Calu3 (cell line): ENCODE results near the gene HELZ. TPM values are rescaled to one million over a fixed set of nuclear protein-coding genes. Genes with fewer than 3 reads are reported as not detected.

Experiments
- BruUV-seq: library from RNA; stranded (reverse); fragments of 400-500 nt; replicated peaks from 2 replicates; lab custom pipeline; 2021; lab: Mats Ljungman, UMichigan
- CTCF ChIA-PET: fragments of 300-600 bp; sonication (Branson Sonifier 250); formaldehyde crosslinking; loops from one replicate; lab custom pipeline; 2022; ENCODE audit warnings: antibody characterized with exemption; lab: Charles Lee
- DNase-seq: peaks from one replicate; pipeline ENCODE4 v3.0.0; 2022
- H3K27ac Mint-ChIP-seq: one replicate; pipeline ENCODE4 v1.8.0; 2022; ENCODE audit warnings: mixed read lengths; ENCODE audit not compliant: unreplicated experiment
- H3K27me3 Mint-ChIP-seq: one replicate; pipeline ENCODE4 v1.8.0; 2022; ENCODE audit warnings: mixed read lengths; ENCODE audit not compliant: unreplicated experiment
- H3K36me3 Mint-ChIP-seq: one replicate; pipeline ENCODE4 v1.8.0; 2022; ENCODE audit warnings: mild to moderate bottlenecking, moderate library complexity, mixed read lengths; ENCODE audit not compliant: insufficient read depth, unreplicated experiment
- H3K4me1 Mint-ChIP-seq: one replicate; pipeline ENCODE4 v1.8.0; 2022; ENCODE audit warnings: mild to moderate bottlenecking, low read depth, mixed read lengths; ENCODE audit not compliant: unreplicated experiment
- H3K4me3 Mint-ChIP-seq: one replicate; pipeline ENCODE4 v1.8.0; 2022; ENCODE audit warnings: mild to moderate bottlenecking, low read depth, moderate library complexity, mixed read lengths; ENCODE audit not compliant: unreplicated experiment
- H3K9me3 Mint-ChIP-seq: one replicate; pipeline ENCODE4 v1.8.0; 2022; ENCODE audit warnings: low read depth, mixed read lengths; ENCODE audit not compliant: unreplicated experiment
- CTCF ChIP-seq: fragments of 200-600 bp; IDR thresholded peaks from one replicate; pipeline ENCODE4 v1.8.0; 2022; ENCODE audit warnings: antibody characterized with exemption; ENCODE audit not compliant: unreplicated experiment
- intact Hi-C: fragments of 100-400 bp; cut with micrococcal nuclease; formaldehyde crosslinking; loops from one replicate; pipeline ENCODE4 v1.10.0; 2022; ENCODE audit not compliant: unreplicated experiment
- total RNA-seq: library from RNA; stranded (reverse); gene quantifications from 2 replicates; pipeline ENCODE4 v1.2.3, GENCODE V29; 2022

The HELZ gene
- total RNA-seq, 1 experiment from 2014 or later, result 60.8 TPM

- Mint-ChIP-seq H3K4me3 (no peak overlapping the region), H3K27ac (no peak overlapping the region), H3K9me3 (no peaks in the 10 kb centered on the region), H3K36me3 (no peaks in the 10 kb centered on the region), H3K4me1 (no peaks in the 10 kb centered on the region), H3K27me3 (peaks cover 10% of the 10 kb centered on the region)
- intact Hi-C loops, result no loop called here
- no peak for DNase-seq
- CTCF ChIA-PET, result no interaction called here
- no peak for TF ChIP-seq CTCF
- no TSS peak for BruUV-seq
Observed at GRCh38 chr17:67055811-67056745, 188.9 kb downstream of the HELZ start.

GRCh38 chr17:67055041-67055443, 190.0 kb downstream of the HELZ start:
- H3K4me3 Mint-ChIP-seq, result no peak overlapping the region
- H3K36me3 Mint-ChIP-seq, result no peaks in the 10 kb centered on the region
- intact Hi-C loops, result no loop called here
- BruUV-seq, result no TSS peak
- CTCF ChIA-PET, result no interaction called here
- no peak overlapping the region for H3K27ac Mint-ChIP-seq
- H3K4me1 Mint-ChIP-seq, result no peaks in the 10 kb centered on the region
- no peaks in the 10 kb centered on the region for H3K9me3 Mint-ChIP-seq
- peaks cover 10% of the 10 kb centered on the region for H3K27me3 Mint-ChIP-seq
- no peak for DNase-seq
- no peak for TF ChIP-seq CTCF

GRCh38 chr17:67054608-67055007, 190.4 kb downstream of the HELZ start:
- no TSS peak for BruUV-seq
- Mint-ChIP-seq H3K4me3 (no peak overlapping the region), H3K9me3 (no peaks in the 10 kb centered on the region), H3K4me1 (no peaks in the 10 kb centered on the region), H3K36me3 (no peaks in the 10 kb centered on the region), H3K27ac (no peak overlapping the region), H3K27me3 (peaks cover 10% of the 10 kb centered on the region)
- intact Hi-C loops, result no loop called here
- no peak for DNase-seq
- CTCF ChIA-PET, result no interaction called here
- TF ChIP-seq CTCF, result no peak

- intact Hi-C loops, result no loop called here
- BruUV-seq, result no TSS peak
- Mint-ChIP-seq H3K36me3 (no peaks in the 10 kb centered on the region), H3K4me1 (no peaks in the 10 kb centered on the region), H3K27me3 (peaks cover 13% of the 10 kb centered on the region), H3K4me3 (no peak overlapping the region), H3K9me3 (no peaks in the 10 kb centered on the region), H3K27ac (no peak overlapping the region)
- TF ChIP-seq CTCF, result no peak
- DNase-seq, result no peak
- CTCF ChIA-PET, result interaction anchor here (0.6 kb wide), 1 partner anchor 9 kb away, joined by 4 read pairs; no protein-coding TSS in a partner anchor
Observed at GRCh38 chr17:67054011-67054591, 190.9 kb downstream of the HELZ start.
